ENCODE results near the gene ARHGEF25. TPM values are rescaled to one million over a fixed set of nuclear protein-coding genes. Genes with fewer than 3 reads are reported as not detected.

Gene ARHGEF25
- total RNA-seq, 1 donor from 2014 or later: 28.7 TPM

- Histone ChIP-seq H3K9me3 (no peaks in the 10 kb centered on the region), H3K36me3 (no peaks in the 10 kb centered on the region), H3K4me1 (no peaks in the 10 kb centered on the region), H3K27me3 (no peaks in the 10 kb centered on the region), H3K4me3 (no peak overlapping the region), H3K27ac (no peak overlapping the region)
- intact Hi-C loops (cut with DNase I): no loop called here
- DNase-seq (ENCODE audit: extremely low spot score in 2 of 2): no peak
- TF ChIP-seq POLR2A (IDR thresholded peaks at IDR 0.05) (no peak), CTCF (IDR thresholded peaks at IDR 0.05) (no peak), POLR2AphosphoS5 (IDR thresholded peaks at IDR 0.05; ENCODE audit: insufficient read depth in 1 of 2, low read depth in 1 of 2) (no peak)
Measured at GRCh38 chr12:57577981-57578758, 33.1 kb upstream of the ARHGEF25 start.

GRCh38 chr12:57579011-57579410 is 32.2 kb upstream of the ARHGEF25 start:
- Histone ChIP-seq H3K27ac (no peak overlapping the region), H3K36me3 (no peaks in the 10 kb centered on the region), H3K9me3 (no peaks in the 10 kb centered on the region), H3K27me3 (no peaks in the 10 kb centered on the region), H3K4me3 (no peak overlapping the region), H3K4me1 (no peaks in the 10 kb centered on the region)
- no peak for DNase-seq (ENCODE audit: extremely low spot score in 2 of 2)
- TF ChIP-seq POLR2AphosphoS5 (IDR thresholded peaks at IDR 0.05; ENCODE audit: insufficient read depth in 1 of 2, low read depth in 1 of 2): no peak
- no peak for TF ChIP-seq POLR2A (IDR thresholded peaks at IDR 0.05)
- intact Hi-C loops (cut with DNase I): no loop called here

GRCh38 chr12:57579677-57580465 is 31.4 kb upstream of the ARHGEF25 start:
- no peak overlapping the region for H3K27ac ChIP-seq
- H3K36me3 ChIP-seq: no peaks in the 10 kb centered on the region
- no peaks in the 10 kb centered on the region for H3K9me3 ChIP-seq
- intact Hi-C loops (cut with DNase I): no loop called here
- H3K4me3 ChIP-seq: no peak overlapping the region
- H3K27me3 ChIP-seq: no peaks in the 10 kb centered on the region
- H3K4me1 ChIP-seq: no peaks in the 10 kb centered on the region
- DNase-seq (ENCODE audit: extremely low spot score in 2 of 2): no peak
- TF ChIP-seq POLR2A (IDR thresholded peaks at IDR 0.05) (no peak), CTCF (IDR thresholded peaks at IDR 0.05) (no peak), POLR2AphosphoS5 (IDR thresholded peaks at IDR 0.05; ENCODE audit: insufficient read depth in 1 of 2, low read depth in 1 of 2) (no peak)

- Histone ChIP-seq H3K9me3 (no peaks in the 10 kb centered on the region), H3K4me1 (no peaks in the 10 kb centered on the region), H3K4me3 (no peak overlapping the region), H3K27me3 (no peaks in the 10 kb centered on the region), H3K27ac (no peak overlapping the region), H3K36me3 (no peaks in the 10 kb centered on the region)
- intact Hi-C loops (cut with DNase I): no loop called here
- no peak for DNase-seq (ENCODE audit: extremely low spot score in 2 of 2)
- TF ChIP-seq POLR2AphosphoS5 (IDR thresholded peaks at IDR 0.05; ENCODE audit: insufficient read depth in 1 of 2, low read depth in 1 of 2) (no peak), CTCF (IDR thresholded peaks at IDR 0.05) (no peak), POLR2A (IDR thresholded peaks at IDR 0.05) (no peak)
Measured at GRCh38 chr12:57580466-57580795, 30.8 kb upstream of the ARHGEF25 start.

- DNase-seq (ENCODE audit: extremely low spot score in 2 of 2): no peak
- Histone ChIP-seq H3K27me3 (no peaks in the 10 kb centered on the region), H3K27ac (no peak overlapping the region), H3K4me1 (no peaks in the 10 kb centered on the region), H3K36me3 (no peaks in the 10 kb centered on the region), H3K9me3 (no peaks in the 10 kb centered on the region), H3K4me3 (no peak overlapping the region)
- intact Hi-C loops (cut with DNase I): no loop called here
- TF ChIP-seq CTCF (IDR thresholded peaks at IDR 0.05) (no peak), POLR2A (IDR thresholded peaks at IDR 0.05) (no peak), POLR2AphosphoS5 (IDR thresholded peaks at IDR 0.05; ENCODE audit: insufficient read depth in 1 of 2, low read depth in 1 of 2) (no peak)
Measured at GRCh38 chr12:57581802-57582201, 29.4 kb upstream of the ARHGEF25 start.

Data from vagina (tissue), 2 donors.